ENCODE data around the gene BAIAP2L2.

- no peak for TF ChIP-seq KDM1A (IDR thresholded peaks at IDR 0.05; ENCODE audit: low read depth)
- no peak for TF ChIP-seq PBX3 (IDR thresholded peaks at IDR 0.05)
- TF ChIP-seq BHLHE40 (IDR thresholded peaks at IDR 0.05; ENCODE audit: low read depth, low read length): no peak
- TF ChIP-seq HMGXB4 (CRISPR knock-in tag; IDR thresholded peaks at IDR 0.05; ENCODE audit: borderline replicate concordance): no peak
- no peak for TF ChIP-seq HDAC2 (IDR thresholded peaks at IDR 0.05)
- no peak for TF ChIP-seq POLR2A (IDR thresholded peaks at IDR 0.05; ENCODE audit: low read length)
- peak; percentile 49 for TF ChIP-seq CTCF (IDR thresholded peaks at IDR 0.05)
- TF ChIP-seq JUNB (IDR thresholded peaks at IDR 0.05): no peak
- no peak for TF ChIP-seq MAX (IDR thresholded peaks at IDR 0.05)
- no peak for TF ChIP-seq PHF8 (IDR thresholded peaks at IDR 0.05; ENCODE audit: borderline replicate concordance, low read depth)
- no peak for TF ChIP-seq ZSCAN20 (CRISPR knock-in tag; IDR thresholded peaks at IDR 0.05)
- TF ChIP-seq POLR2AphosphoS2 (conservative IDR thresholded peaks at IDR 0.05; ENCODE audit: low read length): no peak
- TF ChIP-seq E2F6 (IDR thresholded peaks at IDR 0.05; ENCODE audit: borderline replicate concordance, low read depth): no peak
- no peak for TF ChIP-seq EP300 (IDR thresholded peaks at IDR 0.05)
Measured at GRCh38 chr22:38069372-38070249, 40.9 kb downstream of the BAIAP2L2 start.

Data from A549 (cell line).